Ovary (tissue), 3 donors: ENCODE results near the gene POU6F2.

Experiments
- EP300 ChIP-seq: sonication (generic); formaldehyde crosslinking; IDR thresholded peaks from one replicate; pipeline ENCODE4 v1.6.1; 2017; ENCODE audit warnings: antibody characterized with exemption
- POLR2A ChIP-seq: fragments of 450-650 bp; IDR thresholded peaks from one replicate; pipeline ENCODE4 v1.6.1; 2017; ENCODE audit warnings: antibody characterized with exemption, mild to moderate bottlenecking, moderate library complexity
- TF ChIP-seq, protein P1 (sequence below), 3 donors: fragments of 450-650 bp in 2 of 3; fragments of 200-600 bp in 1 of 3; IDR thresholded peaks; one replicate each; pipeline versions ENCODE4 v1.5.1 to v1.8.0; 2016 to 2022; ENCODE audit warnings: antibody characterized with exemption in 3 of 3, mild to moderate bottlenecking in 1 of 3
- donor health status: DM: no; HTN: no; CAD: no.

DNA sequence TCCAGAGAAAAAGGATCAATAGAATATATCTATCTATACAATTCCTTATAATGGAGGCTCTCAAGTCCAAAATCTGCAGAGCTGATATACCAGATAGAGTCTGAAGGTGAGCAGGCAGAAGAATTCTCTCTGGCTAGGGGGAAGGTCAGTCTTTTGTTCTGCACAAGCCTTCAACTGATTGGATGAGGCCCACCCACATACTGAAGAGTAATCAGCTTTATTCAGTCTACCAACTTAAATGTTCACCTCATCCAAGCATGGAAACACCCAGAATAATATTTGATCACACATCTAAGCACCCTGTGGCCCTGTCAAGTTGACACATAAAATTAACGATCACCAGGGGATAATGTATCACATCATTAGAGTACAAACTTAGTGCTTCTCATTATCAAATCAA, 394.7 kb downstream of the POU6F2 start:
- TF ChIP-seq, protein P1, sequence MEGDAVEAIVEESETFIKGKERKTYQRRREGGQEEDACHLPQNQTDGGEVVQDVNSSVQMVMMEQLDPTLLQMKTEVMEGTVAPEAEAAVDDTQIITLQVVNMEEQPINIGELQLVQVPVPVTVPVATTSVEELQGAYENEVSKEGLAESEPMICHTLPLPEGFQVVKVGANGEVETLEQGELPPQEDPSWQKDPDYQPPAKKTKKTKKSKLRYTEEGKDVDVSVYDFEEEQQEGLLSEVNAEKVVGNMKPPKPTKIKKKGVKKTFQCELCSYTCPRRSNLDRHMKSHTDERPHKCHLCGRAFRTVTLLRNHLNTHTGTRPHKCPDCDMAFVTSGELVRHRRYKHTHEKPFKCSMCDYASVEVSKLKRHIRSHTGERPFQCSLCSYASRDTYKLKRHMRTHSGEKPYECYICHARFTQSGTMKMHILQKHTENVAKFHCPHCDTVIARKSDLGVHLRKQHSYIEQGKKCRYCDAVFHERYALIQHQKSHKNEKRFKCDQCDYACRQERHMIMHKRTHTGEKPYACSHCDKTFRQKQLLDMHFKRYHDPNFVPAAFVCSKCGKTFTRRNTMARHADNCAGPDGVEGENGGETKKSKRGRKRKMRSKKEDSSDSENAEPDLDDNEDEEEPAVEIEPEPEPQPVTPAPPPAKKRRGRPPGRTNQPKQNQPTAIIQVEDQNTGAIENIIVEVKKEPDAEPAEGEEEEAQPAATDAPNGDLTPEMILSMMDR (IDR thresholded peaks at IDR 0.05): no peak
- TF ChIP-seq EP300 (no peak), POLR2A (no peak)
